MCF 10A (cell line): ENCODE measurements around the gene COLEC12. TPM values are rescaled to one million over a fixed set of nuclear protein-coding genes. Genes with fewer than 3 reads are reported as not detected.

Source experiments
- BruUV-seq: library from RNA; stranded (reverse); fragments of 400-500 nt; replicated peaks from 2 replicates; lab custom pipeline; 2021; lab: Mats Ljungman, UMichigan
- CTCF ChIA-PET: fragments of 300-600 bp; sonication (Branson Sonifier 250); formaldehyde crosslinking; extraction: SDS; loops from one replicate; lab custom pipeline; 2021; ENCODE audit warnings: antibody characterized with exemption, inconsistent platforms; lab: Yijun Ruan, JAX
- POLR2A ChIA-PET: fragments of 300-600, 350-650 bp; sonication (Branson Sonifier 250); formaldehyde crosslinking; extraction: SDS; loops from one replicate; lab custom pipeline; 2020; ENCODE audit warnings: antibody characterized with exemption, inconsistent platforms; lab: Yijun Ruan, JAX
- DNase-seq: peaks from one replicate; pipeline ENCODE4 v3.0.0-alpha.2; 2018; ENCODE audit not compliant: unreplicated experiment
- H3K27ac Mint-ChIP-seq: one replicate; pipeline ENCODE4 v1.8.0; 2022; ENCODE audit warnings: mild to moderate bottlenecking, low read depth, mixed read lengths; ENCODE audit not compliant: unreplicated experiment
- H3K27me3 Mint-ChIP-seq: one replicate; pipeline ENCODE4 v1.8.0; 2022; ENCODE audit warnings: mixed read lengths; ENCODE audit not compliant: insufficient read depth, unreplicated experiment
- H3K36me3 Mint-ChIP-seq: one replicate; pipeline ENCODE4 v1.8.0; 2022; ENCODE audit warnings: mild to moderate bottlenecking, moderate library complexity, mixed read lengths; ENCODE audit not compliant: insufficient read depth, unreplicated experiment
- H3K4me1 Mint-ChIP-seq: one replicate; pipeline ENCODE4 v1.8.0; 2022; ENCODE audit warnings: mixed read lengths; ENCODE audit not compliant: insufficient read depth, unreplicated experiment
- H3K4me3 Mint-ChIP-seq: one replicate; pipeline ENCODE4 v1.8.0; 2022; ENCODE audit warnings: mild to moderate bottlenecking, moderate library complexity, mixed read lengths; ENCODE audit not compliant: unreplicated experiment
- H3K9me3 Mint-ChIP-seq: one replicate; pipeline ENCODE4 v1.8.0; 2022; ENCODE audit warnings: mixed read lengths; ENCODE audit not compliant: unreplicated experiment
- CTCF ChIP-seq: fragments of 200-600 bp; IDR thresholded peaks from one replicate; pipeline ENCODE4 v1.8.0; 2022; ENCODE audit warnings: antibody characterized with exemption, mild to moderate bottlenecking; ENCODE audit not compliant: unreplicated experiment
- intact Hi-C: fragments of 100-400 bp; cut with micrococcal nuclease; formaldehyde crosslinking; loops from 2 replicates; pipeline ENCODE4 v1.14.1; 2022
- total RNA-seq: library from RNA; stranded (reverse); gene quantifications from 2 replicates; pipeline ENCODE4 v1.2.3, GENCODE V29; 2022

The COLEC12 gene
- total RNA-seq, 1 experiment from 2014 or later: 0.05 TPM

- Mint-ChIP-seq H3K4me1 (no peaks in the 10 kb centered on the region), H3K4me3 (no peak overlapping the region), H3K27ac (no peak overlapping the region), H3K36me3 (no peaks in the 10 kb centered on the region), H3K9me3 (peaks cover 25% of the 10 kb centered on the region), H3K27me3 (no peaks in the 10 kb centered on the region)
- ChIA-PET POLR2A (interaction anchor here (0.7 kb wide), 1 partner anchor 122 kb away, joined by 3 read pairs; no protein-coding TSS in a partner anchor), CTCF (no interaction called here)
- intact Hi-C loops: no loop called here
- no TSS peak for BruUV-seq
- TF ChIP-seq CTCF: no peak
- DNase-seq: peak; percentile 9
Measured at GRCh38 chr18:427005-427404, 73.5 kb downstream of the COLEC12 start.

GRCh38 chr18:425106-425745 lies 75.3 kb downstream of the COLEC12 start:
- ChIA-PET POLR2A (interaction anchor here (0.6 kb wide), 1 partner anchor 657 kb away, joined by 3 read pairs; no protein-coding TSS in a partner anchor), CTCF (interaction anchor here (0.7 kb wide), 1 partner anchor 29 kb away, joined by 3 read pairs; no protein-coding TSS in a partner anchor)
- H3K4me3 Mint-ChIP-seq: no peak overlapping the region
- H3K27me3 Mint-ChIP-seq: no peaks in the 10 kb centered on the region
- TF ChIP-seq CTCF: no peak
- no peak for DNase-seq
- H3K27ac Mint-ChIP-seq: no peak overlapping the region
- peaks cover 28% of the 10 kb centered on the region for H3K9me3 Mint-ChIP-seq
- BruUV-seq: no TSS peak
- no peaks in the 10 kb centered on the region for H3K4me1 Mint-ChIP-seq
- intact Hi-C loops: no loop called here
- no peaks in the 10 kb centered on the region for H3K36me3 Mint-ChIP-seq

- no TSS peak for BruUV-seq
- DNase-seq: no peak
- Mint-ChIP-seq H3K9me3 (peaks cover 28% of the 10 kb centered on the region), H3K27me3 (no peaks in the 10 kb centered on the region), H3K27ac (no peak overlapping the region), H3K4me3 (no peak overlapping the region), H3K36me3 (no peaks in the 10 kb centered on the region), H3K4me1 (no peaks in the 10 kb centered on the region)
- no peak for TF ChIP-seq CTCF
- intact Hi-C loops: no loop called here
- ChIA-PET POLR2A (interaction anchor here (0.6 to 1.7 kb wide), 2 partner anchors 8 to 658 kb away, joined by 3 to 4 read pairs; no protein-coding TSS in a partner anchor), CTCF (interaction anchor here (0.6 to 0.9 kb wide), 5 partner anchors 8 to 596 kb away, joined by 3 to 5 read pairs (median 3); no protein-coding TSS in a partner anchor)
Measured at GRCh38 chr18:424668-425067, 75.8 kb downstream of the COLEC12 start.

GRCh38 chr18:424071-424661 lies 76.3 kb downstream of the COLEC12 start:
- Mint-ChIP-seq H3K4me1 (no peaks in the 10 kb centered on the region), H3K4me3 (no peak overlapping the region), H3K9me3 (peaks cover 28% of the 10 kb centered on the region), H3K27me3 (no peaks in the 10 kb centered on the region), H3K36me3 (no peaks in the 10 kb centered on the region), H3K27ac (no peak overlapping the region)
- no TSS peak for BruUV-seq
- no peak for DNase-seq
- TF ChIP-seq CTCF: no peak
- intact Hi-C loops: no loop called here
- CTCF ChIA-PET: interaction anchor here (0.6 to 0.9 kb wide), 4 partner anchors 9 to 597 kb away, joined by 3 to 5 read pairs (median 3); no protein-coding TSS in a partner anchor
- POLR2A ChIA-PET: interaction anchor here (0.6 to 1.7 kb wide), 3 partner anchors 8 to 296 kb away, joined by 3 to 4 read pairs (median 3); no protein-coding TSS in a partner anchor
